ENCODE results near the gene TELO2.

The TELO2 gene

GRCh38 chr16:1472974-1473373 lies 20.2 kb upstream of the TELO2 start:
- no peak overlapping the region for H3K4me3 ChIP-seq (IDR thresholded peaks at IDR 0.05; ENCODE audit: insufficient read depth, low read depth, low read length)
- peaks cover 12% of the 10 kb centered on the region; the same call in 1 of the 2 replicates for H3K79me2 ChIP-seq (ENCODE audit: insufficient read depth, low read depth)
- no peak for TF ChIP-seq CTCF (conservative IDR thresholded peaks at IDR 0.05; ENCODE audit: low read depth, low read length)
- H3K27ac ChIP-seq = no peak overlapping the region
- H2AFZ ChIP-seq (ENCODE audit: low read depth) = no peak overlapping the region
- peaks cover 16% of the 10 kb centered on the region for H3K4me1 ChIP-seq (ENCODE audit: low read depth, poor library complexity, severe bottlenecking)
- H3K4me2 ChIP-seq = no peak overlapping the region
- no peak overlapping the region for H3K9ac ChIP-seq
- H3K36me3 ChIP-seq (ENCODE audit: insufficient read depth) = no peaks in the 10 kb centered on the region
- no peaks in the 10 kb centered on the region for H3K27me3 ChIP-seq (ENCODE audit: insufficient read depth, low read depth)
- H4K20me1 ChIP-seq (ENCODE audit: insufficient read depth) = no peaks in the 10 kb centered on the region

GRCh38 chr16:1474082-1474795 lies 18.9 kb upstream of the TELO2 start:
- no peak for TF ChIP-seq CTCF (conservative IDR thresholded peaks at IDR 0.05; ENCODE audit: low read depth, low read length)

GRCh38 chr16:1474796-1475551 lies 18.2 kb upstream of the TELO2 start, which contains the start of gene CLCN7:
Gene CLCN7 (minus strand): TSS chr16:1475028. CDS start chr16:1474974, 54 bp downstream.
- no peaks in the 10 kb centered on the region for H3K36me3 ChIP-seq (ENCODE audit: insufficient read depth)
- H2AFZ ChIP-seq (ENCODE audit: low read depth) = peak within 1 kb of the TSS; percentile 98
- TF ChIP-seq CTCF (conservative IDR thresholded peaks at IDR 0.05; ENCODE audit: low read depth, low read length) = no peak
- peaks cover 16% of the 10 kb centered on the region for H3K4me1 ChIP-seq (ENCODE audit: low read depth, poor library complexity, severe bottlenecking)
- peak within 1 kb of the TSS; percentile 68 for H3K27ac ChIP-seq
- peak within 1 kb of the TSS; percentile 92 for H3K9ac ChIP-seq
- no peaks in the 10 kb centered on the region; the same call in 1 of the 2 replicates for H3K27me3 ChIP-seq (ENCODE audit: insufficient read depth, low read depth)
- peaks cover 12% of the 10 kb centered on the region; the same call in 1 of the 2 replicates for H3K79me2 ChIP-seq (ENCODE audit: insufficient read depth, low read depth)
- H4K20me1 ChIP-seq (ENCODE audit: insufficient read depth) = no peaks in the 10 kb centered on the region
- peak within 1 kb of the TSS; percentile 95 for H3K4me2 ChIP-seq
- peak within 1 kb of the TSS; percentile 70 for H3K4me3 ChIP-seq (IDR thresholded peaks at IDR 0.05; ENCODE audit: insufficient read depth, low read depth, low read length)

More at GRCh38 chr16:1474082-1474795, 18.9 kb upstream of the TELO2 start:
- H2AFZ ChIP-seq (ENCODE audit: low read depth) = peak overlapping the region; percentile 98
- H3K79me2 ChIP-seq (ENCODE audit: insufficient read depth, low read depth) = peaks cover 12% of the 10 kb centered on the region; the same call in 1 of the 2 replicates
- peak overlapping the region; percentile 2; the same call in 1 of the 2 replicates for H3K27ac ChIP-seq
- H3K27me3 ChIP-seq (ENCODE audit: insufficient read depth, low read depth) = no peaks in the 10 kb centered on the region
- no peak overlapping the region for H3K4me3 ChIP-seq (IDR thresholded peaks at IDR 0.05; ENCODE audit: insufficient read depth, low read depth, low read length)
- peaks cover 16% of the 10 kb centered on the region for H3K4me1 ChIP-seq (ENCODE audit: low read depth, poor library complexity, severe bottlenecking)
- no peaks in the 10 kb centered on the region for H3K36me3 ChIP-seq (ENCODE audit: insufficient read depth)
- H4K20me1 ChIP-seq (ENCODE audit: insufficient read depth) = no peaks in the 10 kb centered on the region
- H3K9ac ChIP-seq = peak overlapping the region; percentile 92
- peak overlapping the region; percentile 95 for H3K4me2 ChIP-seq

GRCh38 chr16:1475552-1476114 lies 17.5 kb upstream of the TELO2 start:
- Histone ChIP-seq H2AFZ (ENCODE audit: low read depth) (peak overlapping the region; percentile 98), H4K20me1 (ENCODE audit: insufficient read depth) (no peaks in the 10 kb centered on the region)
- no peak for TF ChIP-seq CTCF (conservative IDR thresholded peaks at IDR 0.05; ENCODE audit: low read depth, low read length)

More at GRCh38 chr16:1475552-1476114, 17.5 kb upstream of the TELO2 start:
- Histone ChIP-seq H3K4me1 (ENCODE audit: low read depth, poor library complexity, severe bottlenecking) (peaks cover 16% of the 10 kb centered on the region), H3K4me2 (peak overlapping the region; percentile 95), H3K9ac (peak overlapping the region; percentile 92; the same call in 1 of the 2 replicates), H3K4me3 (IDR thresholded peaks at IDR 0.05; ENCODE audit: insufficient read depth, low read depth, low read length) (peak overlapping the region; percentile 70), H3K27me3 (ENCODE audit: insufficient read depth, low read depth) (peaks cover 3% of the 10 kb centered on the region; the same call in 1 of the 2 replicates), H3K36me3 (ENCODE audit: insufficient read depth) (no peaks in the 10 kb centered on the region), H3K27ac (peak overlapping the region; percentile 68), H3K79me2 (ENCODE audit: insufficient read depth, low read depth) (peaks cover 12% of the 10 kb centered on the region; the same call in 1 of the 2 replicates)
